HG03095 (cell line): ENCODE measurements around the gene KCNQ1.

Experiments used
- ATAC-seq: cut with Tn5 transposase; IDR thresholded peaks from one replicate; pipeline ENCODE4 v1.9.1; 2021; ENCODE audit warnings: moderate library complexity; ENCODE audit not compliant: unreplicated experiment

KCNQ1 gene

GRCh38 chr11:2725368-2726300 lies 280.8 kb downstream of the KCNQ1 start:
- no peak for ATAC-seq

GRCh38 chr11:2726964-2727363 lies 282.2 kb downstream of the KCNQ1 start:
- no peak for ATAC-seq

GRCh38 chr11:2728128-2728662 lies 283.4 kb downstream of the KCNQ1 start:
- ATAC-seq = no peak

GRCh38 chr11:2728663-2729332 lies 284.0 kb downstream of the KCNQ1 start:
- no peak for ATAC-seq

- no peak for ATAC-seq
Observed at GRCh38 chr11:2729841-2730240, 285.0 kb downstream of the KCNQ1 start.

- ATAC-seq = no peak
Observed at GRCh38 chr11:2730272-2731129, 285.7 kb downstream of the KCNQ1 start.

GRCh38 chr11:2731130-2732125 lies 286.6 kb downstream of the KCNQ1 start:
- ATAC-seq = no peak

GRCh38 chr11:2732261-2732939 lies 287.6 kb downstream of the KCNQ1 start:
- no peak for ATAC-seq

GRCh38 chr11:2732940-2733628 lies 288.3 kb downstream of the KCNQ1 start:
- no peak for ATAC-seq

- ATAC-seq = no peak
Observed at GRCh38 chr11:2734181-2735052, 289.6 kb downstream of the KCNQ1 start.

- ATAC-seq = no peak
Observed at GRCh38 chr11:2735053-2735589, 290.3 kb downstream of the KCNQ1 start.

GRCh38 chr11:2736577-2737225 lies 291.9 kb downstream of the KCNQ1 start:
- no peak for ATAC-seq

GRCh38 chr11:2737226-2737590 lies 292.4 kb downstream of the KCNQ1 start:
- no peak for ATAC-seq

- no peak for ATAC-seq
Observed at GRCh38 chr11:2737866-2738265, 293.1 kb downstream of the KCNQ1 start.

GRCh38 chr11:2738551-2739431 lies 294.0 kb downstream of the KCNQ1 start:
- ATAC-seq = no peak
